WI38 (cell line): ENCODE data around the gene MYH11.
"Not testable (repeated sequence)": the region's sequence is repeated elsewhere in the genome, so short reads cannot be mapped to it uniquely, and the experiment has no call there.

ENCODE experiments used
- H3K4me3 ChIP-seq: 2 replicates; pipeline ENCODE4 v1.5.1; 2011; ENCODE audit warnings: low read depth, mild to moderate bottlenecking, control low read depth, low read length
- CTCF ChIP-seq: IDR thresholded peaks from 2 replicates; pipeline ENCODE4 v1.5.1; 2012; ENCODE audit warnings: low read depth, mild to moderate bottlenecking, control low read depth, low read length

Gene MYH11

GRCh38 chr16:15792563-15792971, 64.3 kb downstream of the MYH11 start:
- TF ChIP-seq CTCF = no peak
- no peak overlapping the region for H3K4me3 ChIP-seq

- H3K4me3 ChIP-seq = no peak overlapping the region
Measured at GRCh38 chr16:15790458-15790857, 66.4 kb downstream of the MYH11 start.

GRCh38 chr16:15789816-15790215, 67.0 kb downstream of the MYH11 start:
- H3K4me3 ChIP-seq = not testable (repeated sequence)

More at GRCh38 chr16:15790458-15790857, 66.4 kb downstream of the MYH11 start:
- TF ChIP-seq CTCF = no peak

- TF ChIP-seq CTCF = no peak
- H3K4me3 ChIP-seq = no peak overlapping the region
Measured at GRCh38 chr16:15788846-15789239, 68.0 kb downstream of the MYH11 start.

GRCh38 chr16:15786501-15786900, 70.3 kb downstream of the MYH11 start:
- no peak for TF ChIP-seq CTCF
- H3K4me3 ChIP-seq = no peak overlapping the region

GRCh38 chr16:15785386-15786059, 71.3 kb downstream of the MYH11 start:
- TF ChIP-seq CTCF = no peak
- H3K4me3 ChIP-seq = no peak overlapping the region

GRCh38 chr16:15783985-15784384, 72.8 kb downstream of the MYH11 start:
- H3K4me3 ChIP-seq = no peak overlapping the region
- no peak for TF ChIP-seq CTCF
